HG02973 (cell line): Measurements from ENCODE around the gene UNC5B.

Experiments
- ATAC-seq: cut with Tn5 transposase; IDR thresholded peaks from one replicate; pipeline ENCODE4 v1.9.1; 2021; ENCODE audit warnings: moderate library complexity; ENCODE audit not compliant: unreplicated experiment

UNC5B gene

GRCh38 chr10:71253981-71254818 is 41.8 kb downstream of the UNC5B start:
- ATAC-seq = no peak

DNA sequence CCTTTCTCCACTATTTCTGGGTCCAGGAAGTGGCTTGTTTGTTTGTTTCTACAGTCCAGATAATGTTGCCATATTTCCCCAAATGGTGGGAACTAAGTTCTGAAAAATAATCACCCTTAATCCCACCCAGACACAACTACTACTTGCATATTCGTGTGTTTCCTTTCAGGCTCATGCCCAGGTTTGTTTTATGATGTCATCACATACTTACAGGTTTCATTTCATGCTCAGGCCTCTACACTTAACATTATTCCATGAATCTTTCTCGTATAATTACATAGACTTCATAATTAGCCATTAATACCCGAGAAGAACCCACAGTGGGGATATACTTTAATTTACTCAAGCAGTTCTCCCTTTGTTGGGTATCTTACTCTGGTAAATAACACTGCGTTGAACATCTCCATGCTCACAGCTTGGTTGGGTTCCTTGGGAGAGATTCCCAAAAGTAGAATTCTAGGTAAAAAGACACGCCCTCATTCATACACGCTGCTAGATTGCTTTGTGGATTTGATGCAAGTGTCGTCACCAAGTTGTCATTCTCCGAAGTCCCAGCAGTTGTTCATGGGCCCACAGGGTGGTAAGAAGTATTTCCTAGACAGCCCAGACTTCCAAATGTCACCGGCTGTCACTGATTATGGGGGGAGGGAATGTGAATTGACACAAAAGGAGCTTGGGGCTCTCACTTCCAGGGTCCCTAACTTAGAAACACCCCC is 42.6 kb downstream of the UNC5B start:
- ATAC-seq = no peak

DNA sequence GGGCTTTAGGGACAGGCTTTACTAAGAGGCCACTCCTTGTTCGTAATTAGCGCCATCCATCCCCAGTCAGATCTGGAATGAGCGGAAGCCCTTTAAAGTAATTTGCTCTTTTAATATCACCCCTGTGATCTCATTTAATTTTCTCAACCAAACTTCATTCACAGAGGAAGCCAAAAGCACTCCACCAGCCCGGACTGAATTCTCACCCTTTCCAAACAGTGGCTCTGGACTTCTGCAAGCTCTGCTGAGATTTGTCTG is 43.1 kb downstream of the UNC5B start:
- no peak for ATAC-seq

GRCh38 chr10:71255808-71256660 is 43.7 kb downstream of the UNC5B start:
- no peak for ATAC-seq

GRCh38 chr10:71256661-71257318 is 44.4 kb downstream of the UNC5B start:
- no peak for ATAC-seq

GRCh38 chr10:71257319-71257997 is 45.1 kb downstream of the UNC5B start:
- no peak for ATAC-seq

DNA sequence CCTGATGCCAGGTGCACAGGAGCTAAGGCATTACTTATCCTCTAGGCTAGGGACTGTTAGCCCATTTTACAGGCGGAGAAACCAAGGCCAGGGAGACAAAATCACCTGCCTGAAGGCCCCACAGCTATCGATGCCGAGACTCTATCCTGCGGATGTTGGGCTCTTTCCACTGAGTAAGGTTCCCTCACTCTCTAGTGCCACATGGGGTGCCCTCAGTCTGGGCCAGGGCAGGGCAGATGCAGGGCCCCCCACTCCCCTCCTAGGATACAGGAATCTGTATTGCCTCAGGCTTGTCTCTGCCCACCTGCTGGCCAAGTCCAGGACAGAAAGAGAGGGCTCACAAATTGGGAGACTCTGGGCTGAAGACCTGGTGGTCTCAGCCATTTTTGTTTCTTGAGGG is 45.7 kb downstream of the UNC5B start:
- ATAC-seq = no peak

GRCh38 chr10:71258446-71259145 is 46.2 kb downstream of the UNC5B start:
- ATAC-seq = no peak

GRCh38 chr10:71259282-71259681 is 46.9 kb downstream of the UNC5B start:
- no peak for ATAC-seq

- ATAC-seq = no peak
Observed at GRCh38 chr10:71259815-71260501, 47.6 kb downstream of the UNC5B start.

GRCh38 chr10:71260622-71261325 is 48.4 kb downstream of the UNC5B start:
- no peak for ATAC-seq

GRCh38 chr10:71262027-71262426 is 49.7 kb downstream of the UNC5B start:
- ATAC-seq = no peak

DNA sequence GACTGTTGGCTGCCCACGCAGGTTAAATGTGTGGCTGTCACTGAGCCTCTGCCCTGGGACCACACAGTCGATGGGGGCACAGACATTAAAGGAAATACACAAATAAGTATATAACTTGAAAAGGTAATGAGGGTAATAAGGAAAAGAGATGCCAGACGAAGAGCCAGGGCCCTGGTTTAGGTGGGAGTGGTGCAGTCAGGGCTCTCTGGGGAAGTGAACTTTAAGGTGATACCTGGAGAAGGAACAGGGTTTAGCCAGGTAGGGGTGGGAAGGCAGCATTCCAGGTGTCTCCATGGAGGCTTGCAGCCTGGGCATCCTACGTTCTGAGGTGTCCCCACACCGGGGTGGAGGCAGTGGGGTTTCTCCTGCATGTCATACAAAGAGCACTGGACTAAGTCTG is 50.4 kb downstream of the UNC5B start:
- ATAC-seq = no peak

DNA sequence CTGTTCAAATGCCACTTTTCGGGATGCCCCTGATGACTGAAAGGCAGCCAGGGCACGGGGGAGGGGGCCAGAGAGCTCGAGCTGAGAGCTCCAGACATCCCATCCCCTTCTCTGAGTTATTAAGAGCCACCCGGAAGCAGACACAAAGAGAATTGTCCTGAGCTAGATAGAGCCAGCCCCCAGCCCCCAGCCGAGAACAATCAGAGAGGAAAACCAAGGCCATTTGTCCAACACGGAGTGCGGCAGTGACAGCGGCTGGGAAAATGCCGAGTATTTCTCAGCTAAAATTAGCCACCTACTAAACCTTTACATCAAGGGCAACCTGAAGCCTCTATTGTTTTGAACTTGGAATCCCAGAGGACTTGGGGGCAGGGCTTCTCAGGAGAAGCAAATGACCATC is 51.0 kb downstream of the UNC5B start:
- no peak for ATAC-seq

- ATAC-seq = no peak
Observed at GRCh38 chr10:71264345-71265200, 52.2 kb downstream of the UNC5B start.

DNA sequence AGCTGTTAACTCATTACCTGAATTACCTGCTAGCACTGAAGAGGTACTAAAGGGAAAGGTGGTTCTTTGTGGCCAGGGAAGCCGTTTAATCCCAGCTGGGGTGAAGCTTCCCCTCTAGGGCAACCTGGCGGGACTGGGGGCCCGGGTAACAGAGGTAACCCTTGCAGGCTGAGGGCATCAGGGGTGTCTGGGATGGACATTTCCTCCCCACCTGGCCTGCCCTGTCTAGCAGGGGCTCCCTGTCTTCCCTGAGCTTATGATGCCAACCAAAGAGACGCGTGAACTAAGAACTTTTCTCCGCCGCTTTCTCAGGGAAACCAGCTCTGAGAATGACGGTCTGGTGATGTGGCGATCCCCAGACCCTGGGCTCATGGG is 52.8 kb downstream of the UNC5B start:
- ATAC-seq = no peak

DNA sequence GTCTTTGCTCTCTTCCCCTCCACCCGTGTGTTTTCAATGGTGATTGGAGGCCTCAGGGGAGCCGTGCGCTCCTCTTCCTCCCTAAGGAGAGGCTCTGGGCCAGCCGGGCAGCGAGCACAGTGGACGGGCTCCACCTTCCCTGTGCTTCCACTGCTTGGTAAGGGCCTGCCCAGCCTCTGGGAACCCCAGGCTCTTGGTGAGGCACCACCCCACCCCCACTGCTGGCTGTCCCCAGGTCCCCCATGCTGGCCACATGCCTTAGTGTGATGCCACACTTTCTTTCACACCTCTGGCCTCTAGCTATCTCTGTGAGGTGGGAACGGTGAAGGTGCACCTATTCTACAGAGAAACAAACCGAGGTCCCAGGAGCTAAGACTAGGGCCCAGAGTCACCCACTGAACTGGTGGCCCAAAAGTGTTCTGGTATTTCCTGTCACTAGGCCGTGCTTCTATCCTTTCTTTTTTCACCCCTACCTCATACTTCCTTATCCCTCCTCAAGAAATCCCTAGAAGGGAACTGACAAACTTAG is 53.3 kb downstream of the UNC5B start:
- no peak for ATAC-seq
